MCF 10A (cell line): ENCODE data around the gene CHD5. TPM values are rescaled to one million over a fixed set of nuclear protein-coding genes. Genes with fewer than 3 reads are reported as not detected.

Experiments
- BruUV-seq: library from RNA; stranded (reverse); fragments of 400-500 nt; replicated peaks from 2 replicates; lab custom pipeline; 2021; lab: Mats Ljungman, UMichigan
- CTCF ChIA-PET: fragments of 300-600 bp; sonication (Branson Sonifier 250); formaldehyde crosslinking; extraction: SDS; loops from one replicate; lab custom pipeline; 2021; ENCODE audit warnings: antibody characterized with exemption, inconsistent platforms; lab: Yijun Ruan, JAX
- POLR2A ChIA-PET: fragments of 300-600, 350-650 bp; sonication (Branson Sonifier 250); formaldehyde crosslinking; extraction: SDS; loops from one replicate; lab custom pipeline; 2020; ENCODE audit warnings: antibody characterized with exemption, inconsistent platforms; lab: Yijun Ruan, JAX
- DNase-seq: peaks from one replicate; pipeline ENCODE4 v3.0.0-alpha.2; 2018; ENCODE audit not compliant: unreplicated experiment
- H3K27ac Mint-ChIP-seq: one replicate; pipeline ENCODE4 v1.8.0; 2022; ENCODE audit warnings: mild to moderate bottlenecking, low read depth, mixed read lengths; ENCODE audit not compliant: unreplicated experiment
- H3K27me3 Mint-ChIP-seq: one replicate; pipeline ENCODE4 v1.8.0; 2022; ENCODE audit warnings: mixed read lengths; ENCODE audit not compliant: insufficient read depth, unreplicated experiment
- H3K36me3 Mint-ChIP-seq: one replicate; pipeline ENCODE4 v1.8.0; 2022; ENCODE audit warnings: mild to moderate bottlenecking, moderate library complexity, mixed read lengths; ENCODE audit not compliant: insufficient read depth, unreplicated experiment
- H3K4me1 Mint-ChIP-seq: one replicate; pipeline ENCODE4 v1.8.0; 2022; ENCODE audit warnings: mixed read lengths; ENCODE audit not compliant: insufficient read depth, unreplicated experiment
- H3K4me3 Mint-ChIP-seq: one replicate; pipeline ENCODE4 v1.8.0; 2022; ENCODE audit warnings: mild to moderate bottlenecking, moderate library complexity, mixed read lengths; ENCODE audit not compliant: unreplicated experiment
- H3K9me3 Mint-ChIP-seq: one replicate; pipeline ENCODE4 v1.8.0; 2022; ENCODE audit warnings: mixed read lengths; ENCODE audit not compliant: unreplicated experiment
- CTCF ChIP-seq: fragments of 200-600 bp; IDR thresholded peaks from one replicate; pipeline ENCODE4 v1.8.0; 2022; ENCODE audit warnings: antibody characterized with exemption, mild to moderate bottlenecking; ENCODE audit not compliant: unreplicated experiment
- intact Hi-C: fragments of 100-400 bp; cut with micrococcal nuclease; formaldehyde crosslinking; loops from 2 replicates; pipeline ENCODE4 v1.14.1; 2022
- total RNA-seq: library from RNA; stranded (reverse); gene quantifications from 2 replicates; pipeline ENCODE4 v1.2.3, GENCODE V29; 2022

CHD5 gene
- total RNA-seq, 1 experiment from 2014 or later: 0.07 TPM

DNA sequence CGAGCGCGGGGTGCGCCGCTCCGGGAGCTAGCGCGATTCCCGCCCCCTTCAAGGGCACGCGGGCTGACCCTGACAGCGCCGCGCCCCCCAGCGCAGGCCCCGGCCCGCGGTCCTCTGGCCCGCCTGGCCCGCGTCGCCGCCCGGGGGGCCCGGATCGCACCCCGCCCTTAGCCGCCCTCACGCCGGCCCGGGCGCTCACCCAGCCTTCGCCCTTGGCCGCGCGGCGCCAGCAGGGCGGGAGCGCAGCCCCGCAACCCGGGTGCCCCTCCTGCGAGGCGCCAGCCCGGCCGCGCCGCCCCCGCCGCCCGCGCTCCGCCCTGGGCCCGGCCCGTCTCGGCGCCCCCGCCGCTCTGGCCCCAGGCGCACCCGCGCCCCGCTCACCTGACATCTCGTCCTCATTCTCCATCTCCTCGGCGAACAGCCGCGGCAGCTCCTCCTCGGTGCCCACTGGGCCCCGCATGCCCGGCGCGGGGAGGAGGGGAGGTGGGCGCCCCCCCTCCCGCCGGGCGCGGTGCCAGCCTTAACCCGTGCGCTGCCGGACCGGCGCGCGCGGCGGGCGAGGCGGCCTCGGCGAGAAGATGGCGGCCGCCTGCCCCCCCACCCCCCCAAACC lies 451 bp downstream of the CHD5 start:
- no peak for DNase-seq
- Mint-ChIP-seq H3K27ac (no peak overlapping the region), H3K27me3 (peaks cover 37% of the 10 kb centered on the region), H3K4me3 (no peak overlapping the region), H3K9me3 (no peaks in the 10 kb centered on the region), H3K4me1 (no peaks in the 10 kb centered on the region), H3K36me3 (peaks cover 12% of the 10 kb centered on the region)
- BruUV-seq: no TSS peak
- POLR2A ChIA-PET: interaction anchor here (1.3 kb wide), 1 partner anchor 10 kb away, joined by 3 read pairs; no protein-coding TSS in a partner anchor
- TF ChIP-seq CTCF: no peak
- CTCF ChIA-PET: interaction anchor here (0.6 kb wide), 1 partner anchor 67 kb away, joined by 4 read pairs; no protein-coding TSS in a partner anchor
- intact Hi-C loops: no loop called here

- Mint-ChIP-seq H3K4me1 (no peaks in the 10 kb centered on the region), H3K36me3 (peaks cover 5% of the 10 kb centered on the region), H3K27me3 (peaks cover 37% of the 10 kb centered on the region), H3K4me3 (no peak overlapping the region), H3K9me3 (no peaks in the 10 kb centered on the region), H3K27ac (no peak overlapping the region)
- ChIA-PET POLR2A (interaction anchor here (1.3 kb wide), 1 partner anchor 10 kb away, joined by 3 read pairs; no protein-coding TSS in a partner anchor), CTCF (interaction anchor here (0.5 to 0.6 kb wide), 2 partner anchors 68 to 72 kb away, joined by 3 to 4 read pairs; no protein-coding TSS in a partner anchor)
- intact Hi-C loops: no loop called here
- BruUV-seq: no TSS peak
- DNase-seq: no peak
- no peak for TF ChIP-seq CTCF
Measured at GRCh38 chr1:6178751-6179563, 1.2 kb downstream of the CHD5 start.

GRCh38 chr1:6177681-6178380 lies 2.3 kb downstream of the CHD5 start:
- no TSS peak for BruUV-seq
- intact Hi-C loops: no loop called here
- DNase-seq: no peak
- Mint-ChIP-seq H3K27me3 (peaks cover 37% of the 10 kb centered on the region), H3K9me3 (no peaks in the 10 kb centered on the region), H3K4me1 (no peaks in the 10 kb centered on the region), H3K36me3 (peaks cover 4% of the 10 kb centered on the region), H3K4me3 (no peak overlapping the region), H3K27ac (no peak overlapping the region)
- ChIA-PET CTCF (interaction anchor here (0.6 to 1.9 kb wide), 2 partner anchors 8 to 67 kb away, joined by 3 to 7 read pairs; no protein-coding TSS in a partner anchor), POLR2A (interaction anchor here (1.1 to 1.7 kb wide), 2 partner anchors 10 to 22 kb away, joined by 4 to 8 read pairs; no protein-coding TSS in a partner anchor)
- TF ChIP-seq CTCF: no peak
